Osteocyte (in vitro differentiated cells): ENCODE results near the gene CD200. TPM values are rescaled to one million over a fixed set of nuclear protein-coding genes. Genes with fewer than 3 reads are reported as not detected.

Experiments used
- DNase-seq: peaks from one replicate; pipeline ENCODE4 v3.0.0; 2021; ENCODE audit warnings: mixed read lengths; ENCODE audit not compliant: unreplicated experiment; ENCODE audit errors: extremely low spot score
- H3K27ac Mint-ChIP-seq: one replicate; pipeline ENCODE4 v1.8.0; 2021; ENCODE audit warnings: mild to moderate bottlenecking, mixed read lengths; ENCODE audit not compliant: unreplicated experiment
- H3K27me3 Mint-ChIP-seq: one replicate; pipeline ENCODE4 v1.8.0; 2021; ENCODE audit warnings: mixed read lengths; ENCODE audit not compliant: unreplicated experiment
- H3K36me3 Mint-ChIP-seq: one replicate; pipeline ENCODE4 v1.8.0; 2021; ENCODE audit warnings: mixed read lengths; ENCODE audit not compliant: unreplicated experiment
- H3K4me1 Mint-ChIP-seq: one replicate; pipeline ENCODE4 v1.8.0; 2021; ENCODE audit warnings: mixed read lengths; ENCODE audit not compliant: unreplicated experiment
- H3K4me3 Mint-ChIP-seq: one replicate; pipeline ENCODE4 v1.8.0; 2021; ENCODE audit warnings: mild to moderate bottlenecking, moderate library complexity, mixed read lengths; ENCODE audit not compliant: unreplicated experiment
- H3K9me3 Mint-ChIP-seq: one replicate; pipeline ENCODE4 v1.8.0; 2021; ENCODE audit warnings: mixed read lengths; ENCODE audit not compliant: unreplicated experiment
- CTCF ChIP-seq: fragments of 200-600 bp; sonication (generic); IDR thresholded peaks from 2 replicates; pipeline ENCODE4 v1.5.0; 2021; ENCODE audit warnings: antibody characterized with exemption, mild to moderate bottlenecking, moderate library complexity
- total RNA-seq: library from RNA; stranded (reverse); gene quantifications from 2 replicates; pipeline ENCODE4 v1.2.1, GENCODE V29; 2021

Gene CD200
- total RNA-seq, 1 donor from 2014 or later, result 0.27 TPM

GRCh38 chr3:112390783-112391641, 58.1 kb downstream of the CD200 start:
- Mint-ChIP-seq H3K4me1 (peaks cover 23% of the 10 kb centered on the region), H3K9me3 (peaks cover 11% of the 10 kb centered on the region), H3K36me3 (no peaks in the 10 kb centered on the region), H3K4me3 (no peak overlapping the region), H3K27me3 (no peaks in the 10 kb centered on the region), H3K27ac (peak overlapping the region; percentile 92)
- no peak for TF ChIP-seq CTCF
- DNase-seq, result no peak

GRCh38 chr3:112391648-112392047, 58.7 kb downstream of the CD200 start:
- H3K9me3 Mint-ChIP-seq, result peaks cover 11% of the 10 kb centered on the region
- peak overlapping the region; percentile 92 for H3K27ac Mint-ChIP-seq
- no peak overlapping the region for H3K4me3 Mint-ChIP-seq
- no peak for DNase-seq
- H3K36me3 Mint-ChIP-seq, result no peaks in the 10 kb centered on the region
- H3K27me3 Mint-ChIP-seq, result no peaks in the 10 kb centered on the region
- H3K4me1 Mint-ChIP-seq, result peaks cover 23% of the 10 kb centered on the region
- TF ChIP-seq CTCF, result no peak

- Mint-ChIP-seq H3K36me3 (no peaks in the 10 kb centered on the region), H3K4me3 (no peak overlapping the region), H3K4me1 (peaks cover 23% of the 10 kb centered on the region), H3K27ac (no peak overlapping the region), H3K9me3 (peaks cover 11% of the 10 kb centered on the region), H3K27me3 (no peaks in the 10 kb centered on the region)
- TF ChIP-seq CTCF, result no peak
- no peak for DNase-seq
Observed at GRCh38 chr3:112392393-112393359, 59.7 kb downstream of the CD200 start.

- Mint-ChIP-seq H3K4me1 (peaks cover 23% of the 10 kb centered on the region), H3K27me3 (no peaks in the 10 kb centered on the region), H3K27ac (no peak overlapping the region), H3K4me3 (no peak overlapping the region), H3K36me3 (no peaks in the 10 kb centered on the region), H3K9me3 (peaks cover 11% of the 10 kb centered on the region)
- no peak for DNase-seq
- TF ChIP-seq CTCF, result no peak
Observed at GRCh38 chr3:112393360-112393728, 60.4 kb downstream of the CD200 start.
